B cell (primary cell): ENCODE results near the gene XYLT1. TPM values are rescaled to one million over a fixed set of nuclear protein-coding genes. Genes with fewer than 3 reads are reported as not detected.

Source experiments
- ATAC-seq: fragments of 200-7000 bp; cut with Tn5 transposase; one replicate; pipeline ENCODE4 v1.10.0; 2021; ENCODE audit warnings: low read depth, mild to moderate bottlenecking, moderate number of reproducible peaks, moderate library complexity
- CTCF ChIA-PET: fragments of 350-600 bp; sonication (Branson Sonifier 250); formaldehyde crosslinking; loops from one replicate; lab custom pipeline; 2021; ENCODE audit warnings: antibody characterized with exemption, inconsistent platforms; lab: Charles Lee
- POLR2A ChIA-PET: fragments of 350-600 bp; sonication (Branson Sonifier 250); formaldehyde crosslinking; loops from one replicate; lab custom pipeline; 2021; ENCODE audit warnings: antibody characterized with exemption; lab: Charles Lee
- DNase-seq: peaks from one replicate; pipeline ENCODE4 v3.0.0; 2013
- H2AFZ ChIP-seq: 2 replicates; pipeline ENCODE4 v1.6.1; 2012; ENCODE audit warnings: mild to moderate bottlenecking, low read depth, low read length; ENCODE audit not compliant: insufficient read depth, poor library complexity, severe bottlenecking
- H3K27ac ChIP-seq, 2 donors: 1 replicate in 1 of 2; 2 replicates in 1 of 2; pipeline ENCODE4 v1.5.1; 2012 to 2013; ENCODE audit warnings: low read length in 2 of 2, mild to moderate bottlenecking in 2 of 2, moderate library complexity in 1 of 2
- H3K27me3 ChIP-seq, 4 experiments: fragments of 200-600 bp in 1 of 4; sonication (generic) in 1 of 4; replicated peaks in 1 of 4; 1 replicate in 2 of 4; 2 replicates in 2 of 4; pipeline versions ENCODE4 v1.6.1 to v1.7.0; 2013 to 2016; ENCODE audit warnings: low read length in 3 of 4, mild to moderate bottlenecking in 2 of 4, mixed read lengths in 1 of 4, moderate library complexity in 1 of 4; ENCODE audit not compliant: insufficient read depth in 4 of 4, control insufficient read depth in 3 of 4; ENCODE audit errors: control extremely low read depth in 1 of 4
- H3K36me3 ChIP-seq, 2 experiments: replicated peaks in 1 of 2; 1 replicate in 1 of 2; 2 replicates in 1 of 2; pipeline versions ENCODE4 v1.6.1 to v1.7.1; 2013; ENCODE audit warnings: low read length in 1 of 2; ENCODE audit not compliant: insufficient read depth in 2 of 2, control insufficient read depth in 1 of 2; ENCODE audit errors: control extremely low read depth in 1 of 2, extremely low read depth in 1 of 2
- H3K4me1 ChIP-seq, 2 donors: fragments of 200-600 bp in 1 of 2; sonication (generic) in 1 of 2; 1 replicate in 1 of 2; 2 replicates in 1 of 2; pipeline versions ENCODE4 v1.5.1 to v1.6.1; 2013 to 2017; ENCODE audit warnings: low read length in 2 of 2; ENCODE audit not compliant: control insufficient read depth in 2 of 2, insufficient read depth in 2 of 2
- H3K4me2 ChIP-seq: replicated peaks from 2 replicates; pipeline ENCODE3; 2012; ENCODE audit warnings: mild to moderate bottlenecking, low read depth, low read length; ENCODE audit not compliant: poor library complexity, severe bottlenecking
- H3K4me3 ChIP-seq, 5 experiments: fragments of 200-600 bp in 1 of 5; sonication (generic) in 1 of 5; 1 replicate in 3 of 5; 2 replicates in 2 of 5; pipeline versions ENCODE4 v1.5.1 to v1.7.0; 2011 to 2016; ENCODE audit warnings: low read length in 4 of 5, mild to moderate bottlenecking in 4 of 5, low read depth in 2 of 5, control low read depth in 1 of 5, moderate library complexity in 1 of 5; ENCODE audit not compliant: insufficient read depth in 1 of 5; ENCODE audit errors: control extremely low read depth in 1 of 5, extremely low read depth in 1 of 5
- H3K79me2 ChIP-seq: fragments of 200-600 bp; sonication (generic); one replicate; pipeline ENCODE4 v1.6.0; 2016; ENCODE audit warnings: low read length; ENCODE audit not compliant: control insufficient read depth, insufficient read depth
- H3K9ac ChIP-seq: fragments of 200-600 bp; sonication (generic); 2 replicates; pipeline ENCODE4 v1.6.1; 2017; ENCODE audit warnings: mild to moderate bottlenecking, low read length, moderate library complexity
- H3K9me3 ChIP-seq, 3 donors: one replicate each; pipeline versions ENCODE4 v1.6.1 to v1.7.1; 2013; ENCODE audit warnings: low read length in 2 of 3; ENCODE audit not compliant: control insufficient read depth in 2 of 3, insufficient read depth in 1 of 3; ENCODE audit errors: control extremely low read depth in 1 of 3
- H4K20me1 ChIP-seq: 2 replicates; pipeline ENCODE4 v1.6.0; 2012; ENCODE audit warnings: mild to moderate bottlenecking, low read length; ENCODE audit not compliant: insufficient read depth, control insufficient read depth, poor library complexity, severe bottlenecking
- H3K27ac Mint-ChIP-seq: one replicate; pipeline ENCODE4 v1.8.0; 2021; ENCODE audit warnings: mixed read lengths
- H3K27me3 Mint-ChIP-seq: one replicate; pipeline ENCODE4 v1.8.0; 2021; ENCODE audit warnings: mixed read lengths
- H3K4me1 Mint-ChIP-seq: one replicate; pipeline ENCODE4 v1.8.0; 2021; ENCODE audit warnings: mixed read lengths
- H3K4me3 Mint-ChIP-seq: one replicate; pipeline ENCODE4 v1.8.0; 2021; ENCODE audit warnings: mixed read lengths
- H3K9me3 Mint-ChIP-seq: one replicate; pipeline ENCODE4 v1.8.0; 2022; ENCODE audit warnings: mixed read lengths; ENCODE audit not compliant: insufficient read depth
- CTCF ChIP-seq: fragments of 200-600 bp; IDR thresholded peaks from one replicate; pipeline ENCODE4 v1.8.0; 2022; ENCODE audit warnings: antibody characterized with exemption, mild to moderate bottlenecking
- EZH2 ChIP-seq: IDR thresholded peaks from 2 replicates; pipeline ENCODE4 v1.6.1; 2012; ENCODE audit warnings: borderline replicate concordance, low read depth, mild to moderate bottlenecking, moderate library complexity, low read length; ENCODE audit not compliant: insufficient read depth, poor library complexity, severe bottlenecking
- WGBS: methylation state at CpG from one replicate; pipeline ENCODE4 v1.1.5; 2013; ENCODE audit warnings: missing lambda C conversion rate; ENCODE audit not compliant: insufficient coverage; 5-methylcytosine and 5-hydroxymethylcytosine counted together
- intact Hi-C: fragments of 100-400 bp; cut with micrococcal nuclease; formaldehyde crosslinking; loops from one replicate; pipeline ENCODE4 v1.10.0; 2022
- polyA plus RNA-seq: library from polyadenylated mRNA; depleted of rRNA; stranded (reverse); fragments of >200 nt; gene quantifications from 2 replicates; pipeline ENCODE4 v1.2.3, GENCODE V29; 2012
- total RNA-seq, 2 donors: library from RNA; stranded (reverse); fragments of 120-200 nt in 1 of 2; gene quantifications; 1 replicate in 1 of 2; 2 replicates in 1 of 2; pipeline versions ENCODE4 v1.2.3 to v1.2.4, GENCODE V29; 2013 to 2022

The XYLT1 gene
- total and polyA plus RNA-seq, 2 donors (not counting 1 experiment from before 2014, with no cell fraction given), result 8.7 to 59.6 TPM

- Mint-ChIP-seq H3K4me1 (peaks cover 11% of the 10 kb centered on the region), H3K27ac (no peak overlapping the region), H3K4me3 (no peak overlapping the region), H3K9me3 (peaks cover 9% of the 10 kb centered on the region), H3K27me3 (no peaks in the 10 kb centered on the region)
- Histone ChIP-seq H3K4me1 (no peaks in the 10 kb centered on the region), H3K4me2 (no peak overlapping the region), H3K9ac (no peak overlapping the region), H2AFZ (no peak overlapping the region), H3K79me2 (peaks cover 34% of the 10 kb centered on the region), H3K27ac (no peak overlapping the region), H3K36me3 (peaks cover 0 to 23% of the 10 kb centered on the region in 2 experiments), H3K9me3 (peaks cover 0 to 7% (median 5%) of the 10 kb centered on the region in 3 donors), H3K27me3 (no peaks in the 10 kb centered on the region), H3K4me3 (no peak overlapping the region), H4K20me1 (peaks cover 32% of the 10 kb centered on the region)
- 75% methylated on average over 4 of the region's 6 CpGs for WGBS
- POLR2A ChIA-PET, result no interaction called here
- TF ChIP-seq EZH2 (no peak), CTCF (no peak)
- intact Hi-C loops, result no loop called here
- ATAC-seq (no peak), DNase-seq (no peak)
- CTCF ChIA-PET, result interaction anchor here (1.1 to 2.0 kb wide), 3 partner anchors 255 to 367 kb away, joined by 4 to 9 read pairs (median 5); no protein-coding TSS in a partner anchor
These were observed 258.2 kb downstream of the XYLT1 start for GRCh38 chr16:17212606-17213005.

DNA sequence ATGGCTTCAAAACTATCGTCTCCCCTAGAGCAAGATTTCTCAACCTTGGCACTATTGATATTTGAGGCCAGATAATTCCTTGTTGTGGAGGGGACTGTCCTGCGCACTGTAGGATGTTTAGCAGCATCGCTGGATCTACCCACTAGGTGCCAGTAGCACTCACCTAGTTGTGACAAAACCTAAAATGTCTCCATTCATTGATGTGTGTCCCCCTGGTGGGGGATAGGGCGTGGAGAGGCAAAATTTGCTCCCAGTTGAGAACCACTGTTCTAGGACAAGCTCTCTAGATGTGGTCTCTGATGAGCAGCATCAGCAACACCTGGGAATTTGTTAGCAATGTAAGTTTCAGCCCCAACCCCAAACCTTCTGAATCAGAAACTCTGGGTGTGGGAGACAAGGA, 259.0 kb downstream of the XYLT1 start:
- 100% methylated on average over 1 of the region's 4 CpGs for WGBS
- Histone ChIP-seq H3K4me3 (no peak overlapping the region), H3K36me3 (peaks cover 0 to 17% of the 10 kb centered on the region in 2 experiments), H3K79me2 (peaks cover 37% of the 10 kb centered on the region), H2AFZ (no peak overlapping the region), H3K9ac (no peak overlapping the region), H3K4me2 (no peak overlapping the region), H3K4me1 (no peaks in the 10 kb centered on the region), H4K20me1 (peaks cover 28% of the 10 kb centered on the region), H3K27ac (no peak overlapping the region), H3K27me3 (no peaks in the 10 kb centered on the region), H3K9me3 (peaks cover 0 to 7% (median 5%) of the 10 kb centered on the region in 3 donors)
- Mint-ChIP-seq H3K27ac (no peak overlapping the region), H3K9me3 (peaks cover 9% of the 10 kb centered on the region), H3K27me3 (no peaks in the 10 kb centered on the region), H3K4me1 (peaks cover 9% of the 10 kb centered on the region), H3K4me3 (no peak overlapping the region)
- TF ChIP-seq EZH2 (no peak), CTCF (peak; percentile 55)
- POLR2A ChIA-PET, result no interaction called here
- ATAC-seq (peak; percentile 36), DNase-seq (peak; percentile 34)
- CTCF ChIA-PET, result interaction anchor here (0.7 to 2.0 kb wide), 7 partner anchors 49 to 453 kb away, joined by 3 to 9 read pairs (median 3); no protein-coding TSS in a partner anchor
- intact Hi-C loops, result loop anchor here (1.0 kb wide), 1 partner anchor 368 kb away; no protein-coding TSS in a partner anchor
